Measurements from ENCODE around the gene VWA5A.

DNA sequence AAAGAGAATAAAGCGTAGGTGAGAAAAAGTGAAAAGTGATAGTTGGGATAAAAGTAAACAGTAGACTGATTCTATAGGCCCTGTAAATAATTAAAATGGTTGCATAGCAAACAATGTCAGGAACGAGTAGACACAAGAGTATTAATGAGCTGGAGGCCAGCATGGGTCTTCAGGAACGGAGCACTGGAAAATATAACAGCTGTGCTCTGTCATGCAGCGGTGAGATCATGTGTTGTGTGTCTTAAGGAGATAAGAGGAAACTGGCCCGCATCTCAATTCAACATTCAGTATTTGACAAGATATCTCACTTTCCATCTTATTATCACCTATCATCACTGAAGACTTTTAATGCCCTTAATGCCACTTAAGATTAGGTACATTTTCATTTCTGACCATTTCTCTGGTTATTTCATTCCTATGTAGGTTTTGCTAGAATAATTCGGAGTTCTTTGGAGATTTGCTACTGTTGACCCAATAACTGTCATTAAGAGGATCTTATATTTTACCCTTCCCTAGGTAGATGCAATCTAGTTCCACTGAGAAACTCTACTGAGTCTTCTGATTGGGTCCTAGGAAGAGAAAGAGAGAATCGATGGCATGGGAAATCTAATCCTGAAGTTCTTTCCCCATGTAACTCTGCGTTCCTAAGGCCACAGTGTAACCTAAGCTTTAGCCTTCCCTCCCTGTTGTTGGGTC is 35.5 kb upstream of the VWA5A start:
- TF ChIP-seq, protein P1, sequence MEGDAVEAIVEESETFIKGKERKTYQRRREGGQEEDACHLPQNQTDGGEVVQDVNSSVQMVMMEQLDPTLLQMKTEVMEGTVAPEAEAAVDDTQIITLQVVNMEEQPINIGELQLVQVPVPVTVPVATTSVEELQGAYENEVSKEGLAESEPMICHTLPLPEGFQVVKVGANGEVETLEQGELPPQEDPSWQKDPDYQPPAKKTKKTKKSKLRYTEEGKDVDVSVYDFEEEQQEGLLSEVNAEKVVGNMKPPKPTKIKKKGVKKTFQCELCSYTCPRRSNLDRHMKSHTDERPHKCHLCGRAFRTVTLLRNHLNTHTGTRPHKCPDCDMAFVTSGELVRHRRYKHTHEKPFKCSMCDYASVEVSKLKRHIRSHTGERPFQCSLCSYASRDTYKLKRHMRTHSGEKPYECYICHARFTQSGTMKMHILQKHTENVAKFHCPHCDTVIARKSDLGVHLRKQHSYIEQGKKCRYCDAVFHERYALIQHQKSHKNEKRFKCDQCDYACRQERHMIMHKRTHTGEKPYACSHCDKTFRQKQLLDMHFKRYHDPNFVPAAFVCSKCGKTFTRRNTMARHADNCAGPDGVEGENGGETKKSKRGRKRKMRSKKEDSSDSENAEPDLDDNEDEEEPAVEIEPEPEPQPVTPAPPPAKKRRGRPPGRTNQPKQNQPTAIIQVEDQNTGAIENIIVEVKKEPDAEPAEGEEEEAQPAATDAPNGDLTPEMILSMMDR (CRISPR knock-in tag; IDR thresholded peaks at IDR 0.05): no peak
- TF ChIP-seq, protein P2, sequence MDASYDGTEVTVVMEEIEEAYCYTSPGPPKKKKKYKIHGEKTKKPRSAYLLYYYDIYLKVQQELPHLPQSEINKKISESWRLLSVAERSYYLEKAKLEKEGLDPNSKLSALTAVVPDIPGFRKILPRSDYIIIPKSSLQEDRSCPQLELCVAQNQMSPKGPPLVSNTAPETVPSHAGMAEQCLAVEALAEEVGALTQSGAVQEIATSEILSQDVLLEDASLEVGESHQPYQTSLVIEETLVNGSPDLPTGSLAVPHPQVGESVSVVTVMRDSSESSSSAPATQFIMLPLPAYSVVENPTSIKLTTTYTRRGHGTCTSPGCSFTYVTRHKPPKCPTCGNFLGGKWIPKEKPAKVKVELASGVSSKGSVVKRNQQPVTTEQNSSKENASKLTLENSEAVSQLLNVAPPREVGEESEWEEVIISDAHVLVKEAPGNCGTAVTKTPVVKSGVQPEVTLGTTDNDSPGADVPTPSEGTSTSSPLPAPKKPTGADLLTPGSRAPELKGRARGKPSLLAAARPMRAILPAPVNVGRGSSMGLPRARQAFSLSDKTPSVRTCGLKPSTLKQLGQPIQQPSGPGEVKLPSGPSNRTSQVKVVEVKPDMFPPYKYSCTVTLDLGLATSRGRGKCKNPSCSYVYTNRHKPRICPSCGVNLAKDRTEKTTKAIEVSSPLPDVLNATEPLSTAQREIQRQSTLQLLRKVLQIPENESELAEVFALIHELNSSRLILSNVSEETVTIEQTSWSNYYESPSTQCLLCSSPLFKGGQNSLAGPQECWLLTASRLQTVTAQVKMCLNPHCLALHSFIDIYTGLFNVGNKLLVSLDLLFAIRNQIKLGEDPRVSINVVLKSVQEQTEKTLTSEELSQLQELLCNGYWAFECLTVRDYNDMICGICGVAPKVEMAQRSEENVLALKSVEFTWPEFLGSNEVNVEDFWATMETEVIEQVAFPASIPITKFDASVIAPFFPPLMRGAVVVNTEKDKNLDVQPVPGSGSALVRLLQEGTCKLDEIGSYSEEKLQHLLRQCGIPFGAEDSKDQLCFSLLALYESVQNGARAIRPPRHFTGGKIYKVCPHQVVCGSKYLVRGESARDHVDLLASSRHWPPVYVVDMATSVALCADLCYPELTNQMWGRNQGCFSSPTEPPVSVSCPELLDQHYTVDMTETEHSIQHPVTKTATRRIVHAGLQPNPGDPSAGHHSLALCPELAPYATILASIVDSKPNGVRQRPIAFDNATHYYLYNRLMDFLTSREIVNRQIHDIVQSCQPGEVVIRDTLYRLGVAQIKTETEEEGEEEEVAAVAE (CRISPR knock-in tag; IDR thresholded peaks at IDR 0.05; ENCODE audit: borderline replicate concordance): no peak
- TF ChIP-seq ZNF331 (CRISPR knock-in tag; IDR thresholded peaks at IDR 0.05) (no peak), ZNF367 (CRISPR knock-in tag; IDR thresholded peaks at IDR 0.05; ENCODE audit: borderline replicate concordance) (no peak), CCAR2 (optimal IDR thresholded peaks at IDR 0.05; ENCODE audit: low read depth, low read length) (no peak)

Data from HepG2 (cell line).